DND-41 (cell line): ENCODE measurements around the gene RFC5.

ENCODE experiments used
- EZH2 ChIP-seq: IDR thresholded peaks from 3 replicates; pipeline ENCODE4 v1.6.1; 2012; ENCODE audit warnings: borderline replicate concordance, low read depth, mild to moderate bottlenecking, moderate library complexity, low read length, inconsistent platforms; ENCODE audit not compliant: severe bottlenecking
- TF ChIP-seq, protein P1 (sequence below): IDR thresholded peaks from 2 replicates; pipeline ENCODE4 v1.5.1; 2012; ENCODE audit warnings: borderline replicate concordance, low read length, moderate library complexity, mild to moderate bottlenecking; ENCODE audit not compliant: poor library complexity, severe bottlenecking; ENCODE audit errors: extremely low read depth

- TF ChIP-seq, protein P1, sequence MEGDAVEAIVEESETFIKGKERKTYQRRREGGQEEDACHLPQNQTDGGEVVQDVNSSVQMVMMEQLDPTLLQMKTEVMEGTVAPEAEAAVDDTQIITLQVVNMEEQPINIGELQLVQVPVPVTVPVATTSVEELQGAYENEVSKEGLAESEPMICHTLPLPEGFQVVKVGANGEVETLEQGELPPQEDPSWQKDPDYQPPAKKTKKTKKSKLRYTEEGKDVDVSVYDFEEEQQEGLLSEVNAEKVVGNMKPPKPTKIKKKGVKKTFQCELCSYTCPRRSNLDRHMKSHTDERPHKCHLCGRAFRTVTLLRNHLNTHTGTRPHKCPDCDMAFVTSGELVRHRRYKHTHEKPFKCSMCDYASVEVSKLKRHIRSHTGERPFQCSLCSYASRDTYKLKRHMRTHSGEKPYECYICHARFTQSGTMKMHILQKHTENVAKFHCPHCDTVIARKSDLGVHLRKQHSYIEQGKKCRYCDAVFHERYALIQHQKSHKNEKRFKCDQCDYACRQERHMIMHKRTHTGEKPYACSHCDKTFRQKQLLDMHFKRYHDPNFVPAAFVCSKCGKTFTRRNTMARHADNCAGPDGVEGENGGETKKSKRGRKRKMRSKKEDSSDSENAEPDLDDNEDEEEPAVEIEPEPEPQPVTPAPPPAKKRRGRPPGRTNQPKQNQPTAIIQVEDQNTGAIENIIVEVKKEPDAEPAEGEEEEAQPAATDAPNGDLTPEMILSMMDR: no peak
- no peak for TF ChIP-seq EZH2
Measured at GRCh38 chr12:118032188-118032587, 15.7 kb downstream of the RFC5 start.
